WTC11 (cell line): ENCODE data around the gene CCDC198. TPM values are rescaled to one million over a fixed set of nuclear protein-coding genes. Genes with fewer than 3 reads are reported as not detected.

Experiments used
- ATAC-seq: fragments of 200-7000 bp; cut with Tn5 transposase; 2 replicates; pipeline ENCODE4 v1.10.0; 2021; ENCODE audit warnings: mild to moderate bottlenecking, moderate library complexity
- CTCF ChIA-PET: fragments of 300-600 bp; sonication (Branson Sonifier 250); formaldehyde crosslinking; loops from one replicate; lab custom pipeline; 2021; ENCODE audit warnings: antibody characterized with exemption; lab: Charles Lee
- POLR2A ChIA-PET: fragments of 350-600 bp; sonication (Branson Sonifier 250); formaldehyde crosslinking; loops from one replicate; lab custom pipeline; 2021; ENCODE audit warnings: antibody characterized with exemption; lab: Charles Lee
- DNase-seq: peaks from one replicate; pipeline ENCODE4 v3.0.0; 2021; ENCODE audit warnings: low spot score
- H3K27ac Mint-ChIP-seq: 2 replicates; pipeline ENCODE4 v1.8.0; 2021; ENCODE audit warnings: mixed read lengths
- H3K27me3 Mint-ChIP-seq: 2 replicates; pipeline ENCODE4 v1.8.0; 2021; ENCODE audit warnings: low read depth, mild to moderate bottlenecking, moderate library complexity, mixed read lengths
- H3K36me3 Mint-ChIP-seq: 2 replicates; pipeline ENCODE4 v1.8.0; 2021; ENCODE audit warnings: mixed read lengths
- H3K4me1 Mint-ChIP-seq: 2 replicates; pipeline ENCODE4 v1.8.0; 2022; ENCODE audit warnings: mixed read lengths
- H3K4me3 Mint-ChIP-seq: 2 replicates; pipeline ENCODE4 v1.8.0; 2021; ENCODE audit warnings: mild to moderate bottlenecking, moderate library complexity, mixed read lengths
- H3K9me3 Mint-ChIP-seq: 2 replicates; pipeline ENCODE4 v1.8.0; 2021; ENCODE audit warnings: mixed read lengths
- CREB1 ChIP-seq: sonication (generic); formaldehyde crosslinking; IDR thresholded peaks from 2 replicates; pipeline ENCODE4 v1.8.0; 2023; ENCODE audit warnings: mild to moderate bottlenecking, missing genetic modification reagents
- CREM ChIP-seq: sonication (generic); formaldehyde crosslinking; IDR thresholded peaks from 2 replicates; pipeline ENCODE4 v1.8.1; 2022; ENCODE audit warnings: mild to moderate bottlenecking, missing genetic modification reagents, moderate library complexity
- FOXJ3 ChIP-seq: sonication (generic); formaldehyde crosslinking; IDR thresholded peaks from 2 replicates; pipeline ENCODE4 v1.9.0; 2021; ENCODE audit warnings: missing genetic modification reagents, mild to moderate bottlenecking, borderline replicate concordance
- SMAD4 ChIP-seq: sonication (generic); formaldehyde crosslinking; IDR thresholded peaks from 2 replicates; pipeline ENCODE4 v1.8.0; 2022; ENCODE audit warnings: mild to moderate bottlenecking, missing genetic modification reagents
- TEAD1 ChIP-seq: sonication (generic); formaldehyde crosslinking; IDR thresholded peaks from 2 replicates; pipeline ENCODE4 v1.8.0; 2022; ENCODE audit warnings: mild to moderate bottlenecking, missing genetic modification reagents
- ZBTB21 ChIP-seq: sonication (generic); formaldehyde crosslinking; IDR thresholded peaks from 2 replicates; pipeline ENCODE4 v1.8.1; 2023; ENCODE audit warnings: mild to moderate bottlenecking, missing genetic modification reagents, borderline replicate concordance
- ZNF317 ChIP-seq: sonication (generic); formaldehyde crosslinking; IDR thresholded peaks from 2 replicates; pipeline ENCODE4 v1.8.1; 2023; ENCODE audit warnings: low read depth, mild to moderate bottlenecking, moderate library complexity, missing genetic modification reagents, borderline replicate concordance
- total RNA-seq: library from RNA; stranded (reverse); gene quantifications from 3 replicates; pipeline ENCODE4 v1.2.3, GENCODE V29; 2021
- TF ChIP-seq, protein P1 (sequence below): fragments of 250-450 bp; sonication (Bioruptor Pico); IDR thresholded peaks from 2 replicates; pipeline ENCODE4 v1.9.0; 2021; ENCODE audit warnings: mild to moderate bottlenecking, borderline replicate concordance
- TF ChIP-seq, protein P2 (sequence below): sonication (generic); formaldehyde crosslinking; IDR thresholded peaks from 2 replicates; pipeline ENCODE4 v1.8.0; 2023; ENCODE audit warnings: mild to moderate bottlenecking, missing genetic modification reagents
- TF ChIP-seq, protein P3 (sequence below): sonication (generic); formaldehyde crosslinking; IDR thresholded peaks from 2 replicates; pipeline ENCODE4 v1.8.0; 2022; ENCODE audit warnings: mild to moderate bottlenecking, missing genetic modification reagents
- TF ChIP-seq, protein P4 (sequence below): sonication (generic); formaldehyde crosslinking; IDR thresholded peaks from 2 replicates; pipeline ENCODE4 v1.8.1; 2023; ENCODE audit warnings: mild to moderate bottlenecking, moderate library complexity, missing genetic modification reagents
- TF ChIP-seq, protein P5 (sequence below): sonication (generic); formaldehyde crosslinking; IDR thresholded peaks from 2 replicates; pipeline ENCODE4 v1.8.1; 2023; ENCODE audit warnings: mild to moderate bottlenecking, missing genetic modification reagents, borderline replicate concordance
- TF ChIP-seq, protein P6 (sequence below): sonication (generic); formaldehyde crosslinking; IDR thresholded peaks from 2 replicates; pipeline ENCODE4 v1.8.1; 2023; ENCODE audit warnings: mild to moderate bottlenecking, missing genetic modification reagents
- TF ChIP-seq, protein P7 (sequence below): sonication (generic); formaldehyde crosslinking; IDR thresholded peaks from 2 replicates; pipeline ENCODE4 v1.8.0; 2022; ENCODE audit warnings: mild to moderate bottlenecking, missing genetic modification reagents
- TF ChIP-seq, protein P8 (sequence below): sonication (generic); formaldehyde crosslinking; IDR thresholded peaks from 2 replicates; pipeline ENCODE4 v1.8.1; 2023; ENCODE audit warnings: mild to moderate bottlenecking, missing genetic modification reagents, moderate library complexity

Gene CCDC198
- total RNA-seq, 1 experiment from 2014 or later, result not detected

DNA sequence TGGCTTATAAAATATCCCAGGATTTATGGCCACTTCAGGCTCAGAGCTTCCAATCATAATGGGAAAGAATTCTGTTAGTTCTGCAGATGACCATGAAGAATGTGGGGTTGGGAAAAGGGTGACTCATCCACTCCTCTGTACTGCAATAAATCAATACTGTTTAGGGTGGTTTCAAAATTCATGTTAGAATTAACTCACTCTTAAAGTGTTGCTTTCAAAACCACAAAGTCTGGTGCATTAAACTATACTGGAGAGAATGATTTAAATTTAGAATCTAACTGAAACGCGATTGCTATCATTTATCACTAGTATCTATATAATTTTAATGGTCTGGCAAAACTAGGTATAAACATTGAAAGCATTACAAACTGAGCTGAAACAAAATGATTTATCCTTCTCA, 798 bp downstream of the CCDC198 start (continued):
- TF ChIP-seq, protein P1, sequence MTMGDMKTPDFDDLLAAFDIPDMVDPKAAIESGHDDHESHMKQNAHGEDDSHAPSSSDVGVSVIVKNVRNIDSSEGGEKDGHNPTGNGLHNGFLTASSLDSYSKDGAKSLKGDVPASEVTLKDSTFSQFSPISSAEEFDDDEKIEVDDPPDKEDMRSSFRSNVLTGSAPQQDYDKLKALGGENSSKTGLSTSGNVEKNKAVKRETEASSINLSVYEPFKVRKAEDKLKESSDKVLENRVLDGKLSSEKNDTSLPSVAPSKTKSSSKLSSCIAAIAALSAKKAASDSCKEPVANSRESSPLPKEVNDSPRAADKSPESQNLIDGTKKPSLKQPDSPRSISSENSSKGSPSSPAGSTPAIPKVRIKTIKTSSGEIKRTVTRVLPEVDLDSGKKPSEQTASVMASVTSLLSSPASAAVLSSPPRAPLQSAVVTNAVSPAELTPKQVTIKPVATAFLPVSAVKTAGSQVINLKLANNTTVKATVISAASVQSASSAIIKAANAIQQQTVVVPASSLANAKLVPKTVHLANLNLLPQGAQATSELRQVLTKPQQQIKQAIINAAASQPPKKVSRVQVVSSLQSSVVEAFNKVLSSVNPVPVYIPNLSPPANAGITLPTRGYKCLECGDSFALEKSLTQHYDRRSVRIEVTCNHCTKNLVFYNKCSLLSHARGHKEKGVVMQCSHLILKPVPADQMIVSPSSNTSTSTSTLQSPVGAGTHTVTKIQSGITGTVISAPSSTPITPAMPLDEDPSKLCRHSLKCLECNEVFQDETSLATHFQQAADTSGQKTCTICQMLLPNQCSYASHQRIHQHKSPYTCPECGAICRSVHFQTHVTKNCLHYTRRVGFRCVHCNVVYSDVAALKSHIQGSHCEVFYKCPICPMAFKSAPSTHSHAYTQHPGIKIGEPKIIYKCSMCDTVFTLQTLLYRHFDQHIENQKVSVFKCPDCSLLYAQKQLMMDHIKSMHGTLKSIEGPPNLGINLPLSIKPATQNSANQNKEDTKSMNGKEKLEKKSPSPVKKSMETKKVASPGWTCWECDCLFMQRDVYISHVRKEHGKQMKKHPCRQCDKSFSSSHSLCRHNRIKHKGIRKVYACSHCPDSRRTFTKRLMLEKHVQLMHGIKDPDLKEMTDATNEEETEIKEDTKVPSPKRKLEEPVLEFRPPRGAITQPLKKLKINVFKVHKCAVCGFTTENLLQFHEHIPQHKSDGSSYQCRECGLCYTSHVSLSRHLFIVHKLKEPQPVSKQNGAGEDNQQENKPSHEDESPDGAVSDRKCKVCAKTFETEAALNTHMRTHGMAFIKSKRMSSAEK, result no peak
- no peak for TF ChIP-seq SMAD4 (CRISPR knock-in tag)
- TF ChIP-seq, protein P2, sequence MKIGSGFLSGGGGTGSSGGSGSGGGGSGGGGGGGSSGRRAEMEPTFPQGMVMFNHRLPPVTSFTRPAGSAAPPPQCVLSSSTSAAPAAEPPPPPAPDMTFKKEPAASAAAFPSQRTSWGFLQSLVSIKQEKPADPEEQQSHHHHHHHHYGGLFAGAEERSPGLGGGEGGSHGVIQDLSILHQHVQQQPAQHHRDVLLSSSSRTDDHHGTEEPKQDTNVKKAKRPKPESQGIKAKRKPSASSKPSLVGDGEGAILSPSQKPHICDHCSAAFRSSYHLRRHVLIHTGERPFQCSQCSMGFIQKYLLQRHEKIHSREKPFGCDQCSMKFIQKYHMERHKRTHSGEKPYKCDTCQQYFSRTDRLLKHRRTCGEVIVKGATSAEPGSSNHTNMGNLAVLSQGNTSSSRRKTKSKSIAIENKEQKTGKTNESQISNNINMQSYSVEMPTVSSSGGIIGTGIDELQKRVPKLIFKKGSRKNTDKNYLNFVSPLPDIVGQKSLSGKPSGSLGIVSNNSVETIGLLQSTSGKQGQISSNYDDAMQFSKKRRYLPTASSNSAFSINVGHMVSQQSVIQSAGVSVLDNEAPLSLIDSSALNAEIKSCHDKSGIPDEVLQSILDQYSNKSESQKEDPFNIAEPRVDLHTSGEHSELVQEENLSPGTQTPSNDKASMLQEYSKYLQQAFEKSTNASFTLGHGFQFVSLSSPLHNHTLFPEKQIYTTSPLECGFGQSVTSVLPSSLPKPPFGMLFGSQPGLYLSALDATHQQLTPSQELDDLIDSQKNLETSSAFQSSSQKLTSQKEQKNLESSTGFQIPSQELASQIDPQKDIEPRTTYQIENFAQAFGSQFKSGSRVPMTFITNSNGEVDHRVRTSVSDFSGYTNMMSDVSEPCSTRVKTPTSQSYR (CRISPR knock-in tag), result no peak
- TF ChIP-seq ZBTB21 (CRISPR knock-in tag), result no peak
- TF ChIP-seq TEAD1 (CRISPR knock-in tag), result no peak
- TF ChIP-seq, protein P3, sequence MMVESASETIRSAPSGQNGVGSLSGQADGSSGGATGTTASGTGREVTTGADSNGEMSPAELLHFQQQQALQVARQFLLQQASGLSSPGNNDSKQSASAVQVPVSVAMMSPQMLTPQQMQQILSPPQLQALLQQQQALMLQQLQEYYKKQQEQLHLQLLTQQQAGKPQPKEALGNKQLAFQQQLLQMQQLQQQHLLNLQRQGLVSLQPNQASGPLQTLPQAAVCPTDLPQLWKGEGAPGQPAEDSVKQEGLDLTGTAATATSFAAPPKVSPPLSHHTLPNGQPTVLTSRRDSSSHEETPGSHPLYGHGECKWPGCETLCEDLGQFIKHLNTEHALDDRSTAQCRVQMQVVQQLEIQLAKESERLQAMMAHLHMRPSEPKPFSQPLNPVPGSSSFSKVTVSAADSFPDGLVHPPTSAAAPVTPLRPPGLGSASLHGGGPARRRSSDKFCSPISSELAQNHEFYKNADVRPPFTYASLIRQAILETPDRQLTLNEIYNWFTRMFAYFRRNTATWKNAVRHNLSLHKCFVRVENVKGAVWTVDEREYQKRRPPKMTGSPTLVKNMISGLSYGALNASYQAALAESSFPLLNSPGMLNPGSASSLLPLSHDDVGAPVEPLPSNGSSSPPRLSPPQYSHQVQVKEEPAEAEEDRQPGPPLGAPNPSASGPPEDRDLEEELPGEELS (CRISPR knock-in tag), result no peak
- TF ChIP-seq, protein P4, sequence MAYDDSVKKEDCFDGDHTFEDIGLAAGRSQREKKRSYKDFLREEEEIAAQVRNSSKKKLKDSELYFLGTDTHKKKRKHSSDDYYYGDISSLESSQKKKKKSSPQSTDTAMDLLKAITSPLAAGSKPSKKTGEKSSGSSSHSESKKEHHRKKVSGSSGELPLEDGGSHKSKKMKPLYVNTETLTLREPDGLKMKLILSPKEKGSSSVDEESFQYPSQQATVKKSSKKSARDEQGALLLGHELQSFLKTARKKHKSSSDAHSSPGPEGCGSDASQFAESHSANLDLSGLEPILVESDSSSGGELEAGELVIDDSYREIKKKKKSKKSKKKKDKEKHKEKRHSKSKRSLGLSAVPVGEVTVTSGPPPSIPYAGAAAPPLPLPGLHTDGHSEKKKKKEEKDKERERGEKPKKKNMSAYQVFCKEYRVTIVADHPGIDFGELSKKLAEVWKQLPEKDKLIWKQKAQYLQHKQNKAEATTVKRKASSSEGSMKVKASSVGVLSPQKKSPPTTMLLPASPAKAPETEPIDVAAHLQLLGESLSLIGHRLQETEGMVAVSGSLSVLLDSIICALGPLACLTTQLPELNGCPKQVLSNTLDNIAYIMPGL (CRISPR knock-in tag), result no peak
- no peak for TF ChIP-seq ZNF317 (CRISPR knock-in tag)
- TF ChIP-seq FOXJ3 (CRISPR knock-in tag), result no peak

DNA sequence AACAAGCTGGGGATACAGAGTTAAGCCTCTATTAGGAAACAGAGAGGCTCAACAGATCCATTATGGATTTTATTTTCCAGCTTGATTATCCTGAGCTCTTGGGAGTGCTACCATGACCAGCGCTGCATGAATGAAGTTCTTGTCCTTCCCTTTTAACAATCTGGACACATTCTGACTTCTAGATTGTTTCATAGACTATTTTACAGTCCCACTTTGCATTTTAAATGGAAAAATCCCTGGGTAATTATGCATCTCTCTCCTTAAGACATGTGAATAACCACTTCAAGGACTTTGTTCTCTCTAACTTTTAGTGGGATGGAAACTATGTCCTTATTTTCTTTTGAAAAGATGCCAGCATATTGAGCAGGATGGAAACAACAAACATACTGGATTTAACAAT, 2.0 kb downstream of the CCDC198 start:
- Mint-ChIP-seq H3K27me3 (no peaks in the 10 kb centered on the region), H3K9me3 (no peaks in the 10 kb centered on the region), H3K4me1 (peaks cover 14% of the 10 kb centered on the region), H3K27ac (no peak overlapping the region), H3K4me3 (no peak overlapping the region), H3K36me3 (no peaks in the 10 kb centered on the region)
- ChIA-PET POLR2A (no interaction called here), CTCF (interaction anchor here (1.7 to 2.6 kb wide), 2 partner anchors 35 to 471 kb away, joined by 6 to 14 read pairs; no protein-coding TSS in a partner anchor)
- DNase-seq (no peak), ATAC-seq (no peak)
- TF ChIP-seq, protein P5, sequence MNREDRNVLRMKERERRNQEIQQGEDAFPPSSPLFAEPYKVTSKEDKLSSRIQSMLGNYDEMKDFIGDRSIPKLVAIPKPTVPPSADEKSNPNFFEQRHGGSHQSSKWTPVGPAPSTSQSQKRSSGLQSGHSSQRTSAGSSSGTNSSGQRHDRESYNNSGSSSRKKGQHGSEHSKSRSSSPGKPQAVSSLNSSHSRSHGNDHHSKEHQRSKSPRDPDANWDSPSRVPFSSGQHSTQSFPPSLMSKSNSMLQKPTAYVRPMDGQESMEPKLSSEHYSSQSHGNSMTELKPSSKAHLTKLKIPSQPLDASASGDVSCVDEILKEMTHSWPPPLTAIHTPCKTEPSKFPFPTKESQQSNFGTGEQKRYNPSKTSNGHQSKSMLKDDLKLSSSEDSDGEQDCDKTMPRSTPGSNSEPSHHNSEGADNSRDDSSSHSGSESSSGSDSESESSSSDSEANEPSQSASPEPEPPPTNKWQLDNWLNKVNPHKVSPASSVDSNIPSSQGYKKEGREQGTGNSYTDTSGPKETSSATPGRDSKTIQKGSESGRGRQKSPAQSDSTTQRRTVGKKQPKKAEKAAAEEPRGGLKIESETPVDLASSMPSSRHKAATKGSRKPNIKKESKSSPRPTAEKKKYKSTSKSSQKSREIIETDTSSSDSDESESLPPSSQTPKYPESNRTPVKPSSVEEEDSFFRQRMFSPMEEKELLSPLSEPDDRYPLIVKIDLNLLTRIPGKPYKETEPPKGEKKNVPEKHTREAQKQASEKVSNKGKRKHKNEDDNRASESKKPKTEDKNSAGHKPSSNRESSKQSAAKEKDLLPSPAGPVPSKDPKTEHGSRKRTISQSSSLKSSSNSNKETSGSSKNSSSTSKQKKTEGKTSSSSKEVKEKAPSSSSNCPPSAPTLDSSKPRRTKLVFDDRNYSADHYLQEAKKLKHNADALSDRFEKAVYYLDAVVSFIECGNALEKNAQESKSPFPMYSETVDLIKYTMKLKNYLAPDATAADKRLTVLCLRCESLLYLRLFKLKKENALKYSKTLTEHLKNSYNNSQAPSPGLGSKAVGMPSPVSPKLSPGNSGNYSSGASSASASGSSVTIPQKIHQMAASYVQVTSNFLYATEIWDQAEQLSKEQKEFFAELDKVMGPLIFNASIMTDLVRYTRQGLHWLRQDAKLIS (CRISPR knock-in tag), result no peak
- TF ChIP-seq, protein P4 (CRISPR knock-in tag), result no peak
- TF ChIP-seq CREB1 (CRISPR knock-in tag) (no peak), CREM (CRISPR knock-in tag) (no peak)
- TF ChIP-seq, protein P6, sequence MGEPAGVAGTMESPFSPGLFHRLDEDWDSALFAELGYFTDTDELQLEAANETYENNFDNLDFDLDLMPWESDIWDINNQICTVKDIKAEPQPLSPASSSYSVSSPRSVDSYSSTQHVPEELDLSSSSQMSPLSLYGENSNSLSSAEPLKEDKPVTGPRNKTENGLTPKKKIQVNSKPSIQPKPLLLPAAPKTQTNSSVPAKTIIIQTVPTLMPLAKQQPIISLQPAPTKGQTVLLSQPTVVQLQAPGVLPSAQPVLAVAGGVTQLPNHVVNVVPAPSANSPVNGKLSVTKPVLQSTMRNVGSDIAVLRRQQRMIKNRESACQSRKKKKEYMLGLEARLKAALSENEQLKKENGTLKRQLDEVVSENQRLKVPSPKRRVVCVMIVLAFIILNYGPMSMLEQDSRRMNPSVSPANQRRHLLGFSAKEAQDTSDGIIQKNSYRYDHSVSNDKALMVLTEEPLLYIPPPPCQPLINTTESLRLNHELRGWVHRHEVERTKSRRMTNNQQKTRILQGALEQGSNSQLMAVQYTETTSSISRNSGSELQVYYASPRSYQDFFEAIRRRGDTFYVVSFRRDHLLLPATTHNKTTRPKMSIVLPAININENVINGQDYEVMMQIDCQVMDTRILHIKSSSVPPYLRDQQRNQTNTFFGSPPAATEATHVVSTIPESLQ (CRISPR knock-in tag), result no peak
- TF ChIP-seq, protein P7, sequence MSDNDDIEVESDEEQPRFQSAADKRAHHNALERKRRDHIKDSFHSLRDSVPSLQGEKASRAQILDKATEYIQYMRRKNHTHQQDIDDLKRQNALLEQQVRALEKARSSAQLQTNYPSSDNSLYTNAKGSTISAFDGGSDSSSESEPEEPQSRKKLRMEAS, result no peak
- TF ChIP-seq, protein P8, sequence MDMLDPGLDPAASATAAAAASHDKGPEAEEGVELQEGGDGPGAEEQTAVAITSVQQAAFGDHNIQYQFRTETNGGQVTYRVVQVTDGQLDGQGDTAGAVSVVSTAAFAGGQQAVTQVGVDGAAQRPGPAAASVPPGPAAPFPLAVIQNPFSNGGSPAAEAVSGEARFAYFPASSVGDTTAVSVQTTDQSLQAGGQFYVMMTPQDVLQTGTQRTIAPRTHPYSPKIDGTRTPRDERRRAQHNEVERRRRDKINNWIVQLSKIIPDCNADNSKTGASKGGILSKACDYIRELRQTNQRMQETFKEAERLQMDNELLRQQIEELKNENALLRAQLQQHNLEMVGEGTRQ (CRISPR knock-in tag), result no peak
